Panc1 (cell line): Measurements from ENCODE around the gene DKK3. TPM values are rescaled to one million over a fixed set of nuclear protein-coding genes. Genes with fewer than 3 reads are reported as not detected.

Experiments
- ATAC-seq: fragments of 200-7000 bp; cut with Tn5 transposase; 2 replicates; pipeline ENCODE4 v1.9.1; 2020; ENCODE audit warnings: mild to moderate bottlenecking, moderate library complexity
- BruUV-seq: library from RNA; stranded (reverse); fragments of 400-500 nt; replicated peaks from 2 replicates; lab custom pipeline; 2021; lab: Mats Ljungman, UMichigan
- CTCF ChIA-PET: fragments of 300-600 bp; sonication (Branson Sonifier 250); formaldehyde crosslinking; loops from one replicate; lab custom pipeline; 2022; ENCODE audit warnings: antibody characterized with exemption; lab: Charles Lee
- POLR2A ChIA-PET: fragments of 300-600 bp; sonication (Branson Sonifier 250); formaldehyde crosslinking; loops from one replicate; lab custom pipeline; 2022; ENCODE audit warnings: antibody characterized with exemption; lab: Charles Lee
- DNase-seq: peaks from one replicate; pipeline ENCODE4 v3.0.0-alpha.2; 2010; ENCODE audit warnings: low read depth, low spot score
- H3K27ac ChIP-seq: 2 replicates; pipeline ENCODE4 v1.5.1; 2011; ENCODE audit warnings: mild to moderate bottlenecking, low read length, inconsistent platforms
- H3K27me3 ChIP-seq: fragments of 200-500 bp; sonication (Bioruptor generic); 2 replicates; pipeline ENCODE4 v1.6.0; 2014; ENCODE audit warnings: low read length, inconsistent platforms; ENCODE audit not compliant: control insufficient read depth, insufficient read depth
- H3K36me3 ChIP-seq: fragments of 200-500 bp; sonication (Bioruptor generic); 2 replicates; pipeline ENCODE4 v1.5.1; 2014; ENCODE audit warnings: inconsistent platforms, mild to moderate bottlenecking, low read length, moderate library complexity; ENCODE audit not compliant: control insufficient read depth, insufficient read depth
- H3K4me1 ChIP-seq: 2 replicates; pipeline ENCODE4 v1.5.1; 2011; ENCODE audit warnings: inconsistent platforms, mild to moderate bottlenecking, low read length, moderate library complexity; ENCODE audit not compliant: control insufficient read depth, insufficient read depth
- H3K4me3 ChIP-seq, 2 experiments: 2 replicates each; pipeline ENCODE4 v1.5.1; 2011 to 2012; ENCODE audit warnings: low read depth in 2 of 2, low read length in 2 of 2, mild to moderate bottlenecking in 2 of 2, inconsistent platforms in 1 of 2, moderate library complexity in 1 of 2
- H3K9me3 ChIP-seq: fragments of 200-500 bp; sonication (Bioruptor generic); 2 replicates; pipeline ENCODE4 v1.5.1; 2014; ENCODE audit warnings: low read depth, mild to moderate bottlenecking, inconsistent platforms, low read length, moderate library complexity; ENCODE audit not compliant: control insufficient read depth, insufficient read depth
- POLR2AphosphoS5 ChIP-seq: IDR thresholded peaks from 2 replicates; pipeline ENCODE4 v1.6.1; 2012; ENCODE audit warnings: mild to moderate bottlenecking, low read depth, low read length, moderate library complexity
- SIN3A ChIP-seq: IDR thresholded peaks from 2 replicates; pipeline ENCODE4 v1.6.1; 2012; ENCODE audit warnings: low read depth, mild to moderate bottlenecking, low read length, moderate library complexity, borderline replicate concordance; ENCODE audit not compliant: insufficient read depth
- TCF7L2 ChIP-seq: IDR thresholded peaks from 2 replicates; pipeline ENCODE4 v1.6.1; 2011; ENCODE audit warnings: mild to moderate bottlenecking, low read depth, low read length, inconsistent platforms
- in situ Hi-C: cut with HindIII; loops from 2 replicates; pipeline ENCODE4 v1.10.0; 2016; ENCODE audit warnings: low sequenced_read_pairs, low pct_unique_long_range_greater_than_20kb
- intact Hi-C: fragments of 100-400 bp; cut with micrococcal nuclease; formaldehyde crosslinking; loops from one replicate; pipeline ENCODE4 v1.10.0; 2022; ENCODE audit not compliant: unreplicated experiment
- total RNA-seq: library from RNA; stranded (reverse); gene quantifications from one replicate; pipeline ENCODE4 v1.2.1, GENCODE V29; 2021; ENCODE audit not compliant: unreplicated experiment
- TF ChIP-seq, protein P1 (sequence below): fragments of 450-650 bp; IDR thresholded peaks from 2 replicates; pipeline ENCODE4 v1.5.1; 2017; ENCODE audit warnings: mild to moderate bottlenecking
- TF ChIP-seq, protein P2 (sequence below), 2 experiments: IDR thresholded peaks; 2 replicates each; pipeline ENCODE4 v1.6.1; 2011 to 2012; ENCODE audit warnings: low read depth in 2 of 2, control low read depth in 1 of 2, low read length in 1 of 2, mild to moderate bottlenecking in 1 of 2, moderate library complexity in 1 of 2; ENCODE audit not compliant: insufficient read depth in 1 of 2

Gene DKK3
- total RNA-seq, 1 experiment from 2014 or later = 116 TPM

DNA sequence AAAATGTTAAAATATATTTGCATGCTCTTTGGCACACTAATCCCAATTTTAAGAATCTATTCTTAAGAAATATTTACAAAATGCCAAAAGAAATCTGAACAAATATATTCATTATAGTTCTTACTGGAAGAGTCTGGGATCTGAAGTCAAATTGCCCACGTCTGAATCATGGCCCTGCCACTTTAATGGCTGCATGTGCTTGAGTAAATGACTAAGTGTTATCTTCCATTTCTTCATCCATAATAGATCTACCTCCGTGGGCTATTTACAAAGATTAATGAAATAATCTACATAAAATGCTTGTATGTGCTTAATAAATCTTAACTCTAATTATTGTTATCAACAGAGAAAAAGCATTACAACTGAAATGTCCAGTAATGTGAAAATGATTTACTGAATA, 24.5 kb upstream of the DKK3 start:
- H3K9me3 ChIP-seq = no peaks in the 10 kb centered on the region
- intact Hi-C loops = no loop called here
- H3K27ac ChIP-seq = no peak overlapping the region
- 0 out of 2 replicates have a peak, but pooled peaks cover 4% of the 10 kb centered on the region for H3K4me1 ChIP-seq
- CTCF ChIA-PET = no interaction called here
- no peak overlapping the region for H3K4me3 ChIP-seq
- H3K36me3 ChIP-seq = no peaks in the 10 kb centered on the region
- TF ChIP-seq POLR2AphosphoS5 = no peak
- TF ChIP-seq, protein P1, sequence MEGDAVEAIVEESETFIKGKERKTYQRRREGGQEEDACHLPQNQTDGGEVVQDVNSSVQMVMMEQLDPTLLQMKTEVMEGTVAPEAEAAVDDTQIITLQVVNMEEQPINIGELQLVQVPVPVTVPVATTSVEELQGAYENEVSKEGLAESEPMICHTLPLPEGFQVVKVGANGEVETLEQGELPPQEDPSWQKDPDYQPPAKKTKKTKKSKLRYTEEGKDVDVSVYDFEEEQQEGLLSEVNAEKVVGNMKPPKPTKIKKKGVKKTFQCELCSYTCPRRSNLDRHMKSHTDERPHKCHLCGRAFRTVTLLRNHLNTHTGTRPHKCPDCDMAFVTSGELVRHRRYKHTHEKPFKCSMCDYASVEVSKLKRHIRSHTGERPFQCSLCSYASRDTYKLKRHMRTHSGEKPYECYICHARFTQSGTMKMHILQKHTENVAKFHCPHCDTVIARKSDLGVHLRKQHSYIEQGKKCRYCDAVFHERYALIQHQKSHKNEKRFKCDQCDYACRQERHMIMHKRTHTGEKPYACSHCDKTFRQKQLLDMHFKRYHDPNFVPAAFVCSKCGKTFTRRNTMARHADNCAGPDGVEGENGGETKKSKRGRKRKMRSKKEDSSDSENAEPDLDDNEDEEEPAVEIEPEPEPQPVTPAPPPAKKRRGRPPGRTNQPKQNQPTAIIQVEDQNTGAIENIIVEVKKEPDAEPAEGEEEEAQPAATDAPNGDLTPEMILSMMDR = no peak
- no peak for TF ChIP-seq TCF7L2
- TF ChIP-seq SIN3A = no peak
- TF ChIP-seq, protein P2, sequence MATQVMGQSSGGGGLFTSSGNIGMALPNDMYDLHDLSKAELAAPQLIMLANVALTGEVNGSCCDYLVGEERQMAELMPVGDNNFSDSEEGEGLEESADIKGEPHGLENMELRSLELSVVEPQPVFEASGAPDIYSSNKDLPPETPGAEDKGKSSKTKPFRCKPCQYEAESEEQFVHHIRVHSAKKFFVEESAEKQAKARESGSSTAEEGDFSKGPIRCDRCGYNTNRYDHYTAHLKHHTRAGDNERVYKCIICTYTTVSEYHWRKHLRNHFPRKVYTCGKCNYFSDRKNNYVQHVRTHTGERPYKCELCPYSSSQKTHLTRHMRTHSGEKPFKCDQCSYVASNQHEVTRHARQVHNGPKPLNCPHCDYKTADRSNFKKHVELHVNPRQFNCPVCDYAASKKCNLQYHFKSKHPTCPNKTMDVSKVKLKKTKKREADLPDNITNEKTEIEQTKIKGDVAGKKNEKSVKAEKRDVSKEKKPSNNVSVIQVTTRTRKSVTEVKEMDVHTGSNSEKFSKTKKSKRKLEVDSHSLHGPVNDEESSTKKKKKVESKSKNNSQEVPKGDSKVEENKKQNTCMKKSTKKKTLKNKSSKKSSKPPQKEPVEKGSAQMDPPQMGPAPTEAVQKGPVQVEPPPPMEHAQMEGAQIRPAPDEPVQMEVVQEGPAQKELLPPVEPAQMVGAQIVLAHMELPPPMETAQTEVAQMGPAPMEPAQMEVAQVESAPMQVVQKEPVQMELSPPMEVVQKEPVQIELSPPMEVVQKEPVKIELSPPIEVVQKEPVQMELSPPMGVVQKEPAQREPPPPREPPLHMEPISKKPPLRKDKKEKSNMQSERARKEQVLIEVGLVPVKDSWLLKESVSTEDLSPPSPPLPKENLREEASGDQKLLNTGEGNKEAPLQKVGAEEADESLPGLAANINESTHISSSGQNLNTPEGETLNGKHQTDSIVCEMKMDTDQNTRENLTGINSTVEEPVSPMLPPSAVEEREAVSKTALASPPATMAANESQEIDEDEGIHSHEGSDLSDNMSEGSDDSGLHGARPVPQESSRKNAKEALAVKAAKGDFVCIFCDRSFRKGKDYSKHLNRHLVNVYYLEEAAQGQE (IDR thresholded peaks at IDR 0.05; ENCODE audit: insufficient read depth in 1 of 2, low read depth in 2 of 2, low read length in 1 of 2) = no peak
- no peak for DNase-seq
- BruUV-seq = no TSS peak
- in situ Hi-C loops = no loop called here
- POLR2A ChIA-PET = no interaction called here
- H3K27me3 ChIP-seq = no peaks in the 10 kb centered on the region
- ATAC-seq = no peak

DNA sequence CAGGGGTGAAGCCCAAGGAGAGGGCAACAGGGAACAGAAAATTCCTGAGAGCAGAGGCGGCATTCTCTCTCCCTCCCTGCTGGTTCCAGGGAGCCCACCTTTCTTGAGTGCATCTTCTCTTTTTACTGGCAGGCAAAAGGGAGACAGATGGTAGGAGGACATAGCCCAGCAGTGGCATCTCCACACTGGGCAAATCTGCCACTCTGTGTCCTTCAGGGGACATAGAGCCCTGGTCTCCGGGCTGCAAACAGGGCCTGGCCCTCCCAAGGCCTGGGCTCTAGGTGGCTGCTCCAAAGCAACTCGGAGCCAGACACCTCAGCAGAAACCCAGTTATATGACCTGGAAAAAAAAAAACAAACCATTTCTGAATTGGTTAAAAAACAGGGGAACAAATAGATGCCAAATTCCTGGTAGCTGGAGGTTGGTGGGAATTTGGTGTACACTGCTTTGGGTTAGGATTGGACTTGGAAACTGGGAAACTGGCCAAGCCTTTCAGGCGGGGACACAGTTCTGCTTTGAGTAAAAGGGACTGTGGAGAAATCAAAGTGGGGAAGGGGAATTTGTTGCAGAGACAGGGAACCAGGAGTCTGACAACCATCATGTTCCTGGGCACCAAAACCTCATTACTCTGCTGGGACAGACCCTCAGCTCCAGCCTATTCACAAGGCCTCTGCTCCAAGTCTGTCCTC, 23.6 kb upstream of the DKK3 start:
- in situ Hi-C loops (no loop called here), intact Hi-C loops (no loop called here)
- Histone ChIP-seq H3K36me3 (no peaks in the 10 kb centered on the region), H3K4me3 (no peak overlapping the region), H3K4me1 (0 out of 2 replicates have a peak, but pooled peaks cover 4% of the 10 kb centered on the region), H3K27ac (no peak overlapping the region), H3K27me3 (no peaks in the 10 kb centered on the region), H3K9me3 (no peaks in the 10 kb centered on the region)
- DNase-seq = no peak
- CTCF ChIA-PET = no interaction called here
- TF ChIP-seq, protein P1 = no peak
- TF ChIP-seq, protein P2 (IDR thresholded peaks at IDR 0.05; ENCODE audit: insufficient read depth in 1 of 2, low read depth in 2 of 2, low read length in 1 of 2) = no peak
- TF ChIP-seq SIN3A (no peak), TCF7L2 (no peak), POLR2AphosphoS5 (no peak)
- no peak for ATAC-seq
- POLR2A ChIA-PET = no interaction called here
- BruUV-seq = no TSS peak
